Umbilical cord (tissue), 2 donors: ENCODE measurements around the gene ABCB10. TPM values are rescaled to one million over a fixed set of nuclear protein-coding genes. Genes with fewer than 3 reads are reported as not detected.
"Not testable (repeated sequence)": the region's sequence is repeated elsewhere in the genome, so short reads cannot be mapped to it uniquely, and the experiment has no call there.

Experiments
- DNase-seq: peaks from one replicate; pipeline ENCODE4 v3.0.0-alpha.2; 2015; ENCODE audit warnings: low spot score
- total RNA-seq: library from RNA; depleted of rRNA; stranded (reverse); fragments of >200 nt; gene quantifications from one replicate; pipeline ENCODE4 v1.2.3, GENCODE V29; 2014; ENCODE audit warnings: low replicate concordance; ENCODE audit not compliant: insufficient read depth

The ABCB10 gene
- total RNA-seq, 1 donor from 2014 or later, result 29.4 TPM

- not testable (repeated sequence) for DNase-seq
Observed at GRCh38 chr1:229475859-229476258, 82.6 kb downstream of the ABCB10 start.

GRCh38 chr1:229474509-229474908, 84.0 kb downstream of the ABCB10 start:
- no peak for DNase-seq

- no peak for DNase-seq
Observed at GRCh38 chr1:229471175-229471574, 87.3 kb downstream of the ABCB10 start.

GRCh38 chr1:229470406-229471043, 88.0 kb downstream of the ABCB10 start:
- DNase-seq, result no peak

- no peak for DNase-seq
Observed at GRCh38 chr1:229466887-229467286, 91.6 kb downstream of the ABCB10 start.

Other genes starting within 250 kb of the ABCB10 start
- 32.0 TPM for gene CCSAP, start 215.7 kb downstream of the ABCB10 start, total RNA-seq
- 4.6 TPM for gene ACTA1, start 124.6 kb downstream of the ABCB10 start, total RNA-seq
- 31.3 TPM for gene NUP133, start 50.4 kb downstream of the ABCB10 start, total RNA-seq
- 27.9 TPM for gene TAF5L, start 67.4 kb upstream of the ABCB10 start, total RNA-seq
- gene URB2, start 67.5 kb upstream of the ABCB10 start, total RNA-seq, result 8.7 TPM